ENCODE measurements around the gene KMT2E. TPM values are rescaled to one million over a fixed set of nuclear protein-coding genes. Genes with fewer than 3 reads are reported as not detected.
A peak's percentile ranks its signal among the peaks of the same experiment; 100 is the strongest.

KMT2E gene
- total RNA-seq, 3 donors from 2014 or later (not counting 1 experiment from before 2014, with no cell fraction given) = 272 to 353 (median 345) TPM

DNA sequence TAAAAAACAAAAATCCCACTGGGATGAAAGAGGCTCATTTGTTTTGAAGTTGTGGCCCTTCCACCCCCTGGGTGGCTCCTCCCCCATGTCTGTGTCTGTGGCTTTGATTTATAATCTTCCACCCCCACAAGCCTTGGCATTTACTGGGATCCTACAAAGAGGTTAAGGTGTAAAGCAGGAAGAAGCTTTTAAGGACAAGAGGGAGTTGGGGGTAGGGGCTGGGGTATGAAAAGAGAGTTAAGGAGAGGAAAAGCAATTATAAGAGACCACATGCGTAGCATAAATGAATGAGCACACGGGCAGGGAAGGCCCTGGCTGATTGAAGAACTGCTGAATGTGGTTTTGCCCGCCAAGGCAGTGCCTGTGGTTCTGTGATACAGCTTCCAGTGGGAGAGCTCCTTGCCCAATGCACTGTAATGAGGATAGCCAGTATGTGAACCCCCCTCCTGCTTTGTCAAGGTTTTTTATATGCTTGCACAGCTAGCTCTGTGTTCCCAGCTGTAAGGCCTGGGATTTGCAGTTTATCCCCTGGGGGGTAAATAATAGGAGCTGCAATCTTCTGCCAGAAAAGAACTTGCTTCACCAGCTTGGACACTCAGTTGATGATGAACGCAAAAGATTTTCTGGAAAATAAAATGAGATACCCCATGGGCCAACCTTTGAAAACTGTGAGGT lies 34.7 kb upstream of the KMT2E start:
- Mint-ChIP-seq H3K36me3 (no peaks in the 10 kb centered on the region), H3K27me3 (ENCODE audit: low read depth in 2 of 2) (no peaks in the 10 kb centered on the region), H3K4me3 (no peak overlapping the region), H3K4me1 (peaks cover 23% of the 10 kb centered on the region in 2 donors), H3K27ac (peak overlapping the region; percentile 46 to 63), H3K9me3 (no peaks in the 10 kb centered on the region)
- H3K4me1 ChIP-seq (ENCODE audit: control insufficient read depth, insufficient read depth, low read length) = peaks cover 11% of the 10 kb centered on the region
- H3K27me3 ChIP-seq (ENCODE audit: control insufficient read depth, insufficient read depth, low read length) = no peaks in the 10 kb centered on the region
- H3K36me3 ChIP-seq (ENCODE audit: control insufficient read depth, insufficient read depth, low read length) = no peaks in the 10 kb centered on the region
- H3K9me3 ChIP-seq (ENCODE audit: control insufficient read depth, insufficient read depth, low read length) = no peaks in the 10 kb centered on the region
- DNase-seq (no peak), ATAC-seq (no peak)
- no peak overlapping the region for H3K4me3 ChIP-seq (ENCODE audit: low read length)
- intact Hi-C loops (cut with micrococcal nuclease) = no loop called here
- WGBS (ENCODE audit: insufficient coverage) = 68% methylated on average over 4 of the region's 4 CpGs
- H3K27ac ChIP-seq (ENCODE audit: low read length) = no peak overlapping the region
- TF ChIP-seq, protein P1, sequence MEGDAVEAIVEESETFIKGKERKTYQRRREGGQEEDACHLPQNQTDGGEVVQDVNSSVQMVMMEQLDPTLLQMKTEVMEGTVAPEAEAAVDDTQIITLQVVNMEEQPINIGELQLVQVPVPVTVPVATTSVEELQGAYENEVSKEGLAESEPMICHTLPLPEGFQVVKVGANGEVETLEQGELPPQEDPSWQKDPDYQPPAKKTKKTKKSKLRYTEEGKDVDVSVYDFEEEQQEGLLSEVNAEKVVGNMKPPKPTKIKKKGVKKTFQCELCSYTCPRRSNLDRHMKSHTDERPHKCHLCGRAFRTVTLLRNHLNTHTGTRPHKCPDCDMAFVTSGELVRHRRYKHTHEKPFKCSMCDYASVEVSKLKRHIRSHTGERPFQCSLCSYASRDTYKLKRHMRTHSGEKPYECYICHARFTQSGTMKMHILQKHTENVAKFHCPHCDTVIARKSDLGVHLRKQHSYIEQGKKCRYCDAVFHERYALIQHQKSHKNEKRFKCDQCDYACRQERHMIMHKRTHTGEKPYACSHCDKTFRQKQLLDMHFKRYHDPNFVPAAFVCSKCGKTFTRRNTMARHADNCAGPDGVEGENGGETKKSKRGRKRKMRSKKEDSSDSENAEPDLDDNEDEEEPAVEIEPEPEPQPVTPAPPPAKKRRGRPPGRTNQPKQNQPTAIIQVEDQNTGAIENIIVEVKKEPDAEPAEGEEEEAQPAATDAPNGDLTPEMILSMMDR (IDR thresholded peaks at IDR 0.05) = no peak

DNA sequence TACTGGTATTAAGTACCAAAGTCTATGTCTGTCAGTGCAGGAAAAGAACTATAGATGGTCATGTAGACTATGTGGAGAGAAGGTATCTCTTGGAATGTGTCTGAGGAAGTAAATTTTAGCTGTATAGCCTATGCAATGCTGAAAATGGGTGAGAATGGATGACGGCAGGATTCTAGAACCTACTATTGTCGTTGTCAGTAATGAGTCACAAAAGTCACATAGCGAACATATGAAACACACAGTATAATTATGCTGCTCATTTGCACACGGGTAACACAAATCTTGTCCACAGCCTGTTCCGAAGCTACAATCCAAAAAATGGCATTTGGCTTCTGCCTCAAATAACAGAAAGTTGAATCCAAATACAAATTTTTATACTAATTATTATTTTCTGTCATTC lies 33.6 kb upstream of the KMT2E start:
- ATAC-seq (no peak), DNase-seq (no peak)
- intact Hi-C loops (cut with micrococcal nuclease) = loop anchor here (5.0 kb wide), 2 partner anchors 87 to 507 kb away; no protein-coding TSS in a partner anchor
- H3K4me3 ChIP-seq (ENCODE audit: low read length) = no peak overlapping the region
- TF ChIP-seq, protein P1 (IDR thresholded peaks at IDR 0.05) = no peak
- Mint-ChIP-seq H3K27ac (peak overlapping the region in 1 of 2 donors; percentile 78), H3K9me3 (no peaks in the 10 kb centered on the region), H3K27me3 (ENCODE audit: low read depth in 2 of 2) (no peaks in the 10 kb centered on the region), H3K4me1 (peaks cover 34% of the 10 kb centered on the region in 2 donors), H3K4me3 (no peak overlapping the region), H3K36me3 (no peaks in the 10 kb centered on the region)
- H3K36me3 ChIP-seq (ENCODE audit: control insufficient read depth, insufficient read depth, low read length) = no peaks in the 10 kb centered on the region
- H3K4me1 ChIP-seq (ENCODE audit: control insufficient read depth, insufficient read depth, low read length) = peaks cover 16% of the 10 kb centered on the region
- no peaks in the 10 kb centered on the region for H3K27me3 ChIP-seq (ENCODE audit: control insufficient read depth, insufficient read depth, low read length)
- H3K9me3 ChIP-seq (ENCODE audit: control insufficient read depth, insufficient read depth, low read length) = no peaks in the 10 kb centered on the region
- H3K27ac ChIP-seq (ENCODE audit: low read length) = no peak overlapping the region
- 98% methylated on average over 5 of the region's 5 CpGs for WGBS (ENCODE audit: insufficient coverage)

DNA sequence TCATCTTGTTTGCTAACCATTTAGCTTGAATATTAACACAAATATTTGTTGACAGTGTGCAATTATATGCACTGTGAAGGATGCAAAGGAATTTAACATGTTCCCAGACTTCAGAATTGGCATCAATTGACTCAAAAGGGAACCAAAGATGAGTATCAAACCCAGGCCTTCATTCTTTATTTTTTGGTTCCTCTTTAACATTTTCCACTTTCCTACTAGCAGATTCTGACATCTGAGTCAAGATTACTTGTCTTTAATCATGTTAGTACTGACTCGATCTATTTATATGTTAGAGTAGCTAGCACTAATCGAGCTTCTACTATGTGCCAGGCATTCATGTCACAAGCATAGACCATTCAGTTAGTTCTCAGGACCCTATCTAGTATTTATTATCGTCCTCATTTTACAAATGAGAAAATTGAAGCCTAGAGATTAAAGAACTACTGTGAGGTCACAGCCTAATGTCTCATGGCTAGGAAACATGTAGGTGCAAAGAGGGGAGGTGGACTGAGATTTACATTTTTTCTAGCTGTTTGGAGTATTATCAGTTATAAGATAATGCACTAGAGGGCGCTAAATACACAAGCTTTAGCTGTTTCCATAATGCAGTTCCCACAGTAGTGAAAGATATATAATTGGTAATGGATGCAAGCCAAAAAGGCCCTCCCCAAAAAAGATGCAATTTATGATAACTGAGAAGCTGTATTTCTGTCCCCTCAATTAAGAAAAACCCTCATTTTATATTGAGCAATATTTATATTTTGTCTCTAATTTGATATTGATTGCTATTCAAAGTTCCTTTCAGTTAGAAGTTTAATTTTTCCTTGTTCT lies 32.9 kb upstream of the KMT2E start:
- Mint-ChIP-seq H3K9me3 (no peaks in the 10 kb centered on the region), H3K27ac (peak overlapping the region in 1 of 2 donors; percentile 78), H3K27me3 (ENCODE audit: low read depth in 2 of 2) (no peaks in the 10 kb centered on the region), H3K4me3 (peak overlapping the region; percentile 35), H3K4me1 (peaks cover 34 to 39% of the 10 kb centered on the region in 2 donors), H3K36me3 (no peaks in the 10 kb centered on the region)
- TF ChIP-seq, protein P1 (IDR thresholded peaks at IDR 0.05) = peak; percentile 88
- no peaks in the 10 kb centered on the region for H3K9me3 ChIP-seq (ENCODE audit: control insufficient read depth, insufficient read depth, low read length)
- no peaks in the 10 kb centered on the region for H3K27me3 ChIP-seq (ENCODE audit: control insufficient read depth, insufficient read depth, low read length)
- H3K27ac ChIP-seq (ENCODE audit: low read length) = no peak overlapping the region
- H3K36me3 ChIP-seq (ENCODE audit: control insufficient read depth, insufficient read depth, low read length) = peaks cover 3% of the 10 kb centered on the region
- peaks cover 16% of the 10 kb centered on the region for H3K4me1 ChIP-seq (ENCODE audit: control insufficient read depth, insufficient read depth, low read length)
- no peak overlapping the region for H3K4me3 ChIP-seq (ENCODE audit: low read length)
- WGBS (ENCODE audit: insufficient coverage) = 50% methylated on average over 4 of the region's 4 CpGs
- intact Hi-C loops (cut with micrococcal nuclease) = loop anchor here (1.0 to 5.0 kb wide), 3 partner anchors 86 to 506 kb away; no protein-coding TSS in a partner anchor
- ATAC-seq (peak; percentile 11 to 42 (median 19)), DNase-seq (peak in 1 of 2 donors; percentile 81)
